Measurements from ENCODE around the gene SFSWAP.
"Not testable (repeated sequence)": the region's sequence is repeated elsewhere in the genome, so short reads cannot be mapped to it uniquely, and the experiment has no call there.

The SFSWAP gene

DNA sequence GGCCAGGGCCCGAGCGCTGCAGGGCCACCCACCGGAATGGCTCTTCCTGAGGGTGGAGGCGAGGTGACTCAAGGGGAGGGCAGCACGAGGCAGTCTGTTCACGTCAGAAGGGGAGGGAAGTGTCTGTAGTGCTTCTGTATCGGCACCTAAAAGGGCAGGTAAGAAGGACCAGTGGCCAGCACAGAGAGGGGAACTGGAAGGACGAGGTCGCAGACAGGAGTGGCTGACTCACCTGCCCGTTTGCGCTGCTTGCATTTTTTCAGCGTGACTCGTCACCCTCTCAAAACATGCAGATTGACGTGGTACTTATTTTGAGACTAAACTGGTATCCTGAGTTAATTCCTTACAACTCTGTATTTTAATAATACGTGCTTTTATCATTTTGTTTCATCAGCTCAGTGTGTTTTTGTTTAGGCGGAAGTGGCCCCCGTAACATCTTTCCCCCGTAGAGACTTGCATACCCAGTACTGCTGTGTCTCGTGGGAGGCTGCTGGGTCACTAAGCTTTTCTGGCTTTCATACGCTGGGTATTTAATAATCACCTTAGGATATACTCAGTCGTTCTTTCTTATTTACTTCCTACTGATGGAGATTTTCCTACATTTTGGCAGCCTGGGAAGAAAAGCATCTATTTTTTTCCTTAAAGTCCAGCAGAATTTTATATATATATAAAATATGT lies 26.4 kb downstream of the SFSWAP start:
- DNase-seq = no peak

DNA sequence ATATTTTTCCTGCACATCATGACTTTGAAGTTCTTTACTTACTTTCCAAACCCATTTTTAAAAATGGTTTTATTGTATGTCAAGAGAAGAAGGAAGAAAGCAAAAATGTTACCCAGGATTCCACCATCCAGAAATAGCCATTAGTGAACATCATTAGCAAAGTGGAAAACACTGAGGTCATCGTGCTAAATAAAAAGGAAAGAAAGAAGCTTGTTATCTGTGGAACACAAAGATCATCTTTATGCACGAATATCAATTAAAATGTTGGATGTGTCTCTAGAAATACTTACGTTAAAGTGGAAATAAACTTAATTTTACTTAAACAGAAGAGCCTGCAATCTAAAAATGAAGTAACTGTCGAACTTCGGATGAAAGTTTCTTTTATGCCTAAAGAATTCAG lies 27.3 kb downstream of the SFSWAP start:
- DNase-seq = no peak

DNA sequence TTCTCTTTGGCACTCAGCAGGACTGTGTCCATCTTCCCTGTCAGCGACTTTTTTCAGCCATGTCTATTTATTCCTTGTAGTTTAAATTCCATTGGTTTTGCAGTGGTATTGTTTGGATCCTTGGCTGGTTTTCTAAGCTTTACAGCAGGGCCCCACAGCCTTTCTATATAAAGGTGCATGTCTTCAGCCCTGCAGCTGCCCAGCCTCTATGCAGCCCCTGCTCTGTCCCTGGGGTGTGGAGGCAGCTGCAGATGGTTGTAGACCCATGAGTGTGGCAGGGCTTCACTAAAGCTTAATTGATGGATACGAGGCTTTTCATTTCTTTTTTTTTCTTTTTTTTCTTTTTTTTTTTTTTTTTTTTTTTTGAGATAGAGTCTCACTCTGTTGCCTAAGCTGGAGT lies 29.7 kb downstream of the SFSWAP start:
- DNase-seq = no peak

DNA sequence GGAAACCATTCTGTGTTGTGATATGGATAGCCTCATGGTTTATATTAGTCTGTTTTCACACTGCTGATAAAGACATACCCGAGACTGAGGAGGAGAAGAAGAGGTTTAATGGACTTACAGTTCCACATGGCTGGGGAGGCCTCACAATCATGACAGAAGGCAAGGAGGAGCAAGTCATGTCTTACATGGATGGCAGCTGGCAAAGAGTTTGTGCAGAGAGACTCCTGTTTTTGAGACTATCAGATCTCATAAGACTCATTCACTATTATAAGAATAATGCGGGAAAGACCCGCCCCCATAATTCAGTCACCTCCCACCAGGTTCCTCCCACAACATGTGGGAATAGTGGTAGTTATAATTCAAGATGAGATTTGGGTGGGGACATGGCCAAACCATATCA lies 31.9 kb downstream of the SFSWAP start:
- not testable (repeated sequence) for DNase-seq

DNA sequence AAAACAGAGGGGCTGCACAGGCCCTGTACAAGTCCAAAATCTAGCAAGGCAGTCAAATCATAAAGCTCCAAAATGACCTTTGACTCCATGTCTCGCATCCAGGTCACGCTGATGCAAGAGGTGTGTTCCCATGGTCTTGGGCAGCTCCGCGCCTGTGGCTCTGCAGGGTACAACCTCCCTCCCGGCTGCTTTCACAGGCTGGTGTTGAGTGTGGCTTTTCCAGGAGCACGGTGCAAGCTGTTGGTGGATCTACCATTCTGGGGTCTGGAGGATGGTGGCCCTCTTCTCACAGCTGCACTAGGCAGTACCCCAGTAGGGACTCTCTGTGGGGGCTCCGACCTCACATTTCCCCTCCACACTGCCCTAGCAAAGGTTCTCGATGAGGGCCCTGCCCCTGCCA lies 32.5 kb downstream of the SFSWAP start:
- DNase-seq = not testable (repeated sequence)

DNA sequence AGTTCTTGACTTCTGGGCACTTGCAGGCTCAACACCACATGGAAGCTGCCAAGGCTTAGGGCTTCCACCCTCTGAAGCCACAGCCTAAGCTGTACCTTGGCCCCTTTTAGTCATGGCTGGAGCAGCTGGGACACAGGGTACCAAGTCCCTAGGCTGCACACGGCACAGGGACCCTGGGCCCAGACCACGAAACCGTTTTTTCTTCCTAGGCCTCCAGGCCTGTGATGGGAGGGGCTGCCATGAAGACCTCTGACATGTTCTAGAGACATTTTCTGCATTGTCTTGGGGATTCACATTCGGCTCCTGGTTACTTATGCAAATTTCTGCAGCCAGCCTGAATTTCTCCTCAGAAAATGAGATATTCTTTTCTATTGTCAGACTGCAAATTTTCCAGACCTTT lies 33.0 kb downstream of the SFSWAP start:
- not testable (repeated sequence) for DNase-seq

DNA sequence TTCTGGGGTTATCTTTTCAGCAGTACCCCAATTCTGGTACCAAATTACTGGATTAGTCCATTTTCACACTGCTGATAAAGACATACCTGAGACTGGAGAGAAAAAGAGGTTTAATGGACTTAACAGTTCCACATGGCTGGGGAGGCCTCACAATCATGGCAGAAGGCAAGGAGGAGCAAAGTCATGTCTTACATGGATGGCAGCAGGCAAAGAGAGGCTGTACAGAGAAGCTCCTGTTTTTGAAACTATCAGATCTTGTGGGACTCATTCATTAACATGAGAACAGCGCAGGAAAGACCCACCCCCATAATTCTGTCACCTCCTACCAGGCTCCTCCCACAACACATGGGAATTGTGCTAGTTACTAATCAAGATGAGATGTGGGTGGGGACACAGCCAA lies 33.8 kb downstream of the SFSWAP start:
- not testable (repeated sequence) for DNase-seq

DNA sequence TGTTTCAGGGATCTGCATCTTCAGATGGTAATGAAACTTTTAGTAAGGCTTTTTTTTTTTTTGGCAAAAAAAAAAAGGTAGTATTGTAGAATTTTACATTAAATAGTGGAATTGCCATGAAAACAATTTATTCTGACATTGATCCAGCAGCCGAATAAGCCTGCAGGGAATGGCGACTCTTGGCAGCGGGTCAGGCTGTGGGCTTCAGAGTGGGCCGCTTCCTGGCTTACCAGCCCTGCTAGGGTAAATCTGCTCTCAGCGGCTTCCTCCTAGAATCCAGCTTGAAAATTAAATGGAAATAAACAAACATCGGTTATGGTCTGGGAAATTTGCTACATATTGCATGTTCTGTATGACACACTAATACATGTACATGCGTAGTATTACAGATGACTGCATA lies 34.8 kb downstream of the SFSWAP start:
- no peak for DNase-seq

DNA sequence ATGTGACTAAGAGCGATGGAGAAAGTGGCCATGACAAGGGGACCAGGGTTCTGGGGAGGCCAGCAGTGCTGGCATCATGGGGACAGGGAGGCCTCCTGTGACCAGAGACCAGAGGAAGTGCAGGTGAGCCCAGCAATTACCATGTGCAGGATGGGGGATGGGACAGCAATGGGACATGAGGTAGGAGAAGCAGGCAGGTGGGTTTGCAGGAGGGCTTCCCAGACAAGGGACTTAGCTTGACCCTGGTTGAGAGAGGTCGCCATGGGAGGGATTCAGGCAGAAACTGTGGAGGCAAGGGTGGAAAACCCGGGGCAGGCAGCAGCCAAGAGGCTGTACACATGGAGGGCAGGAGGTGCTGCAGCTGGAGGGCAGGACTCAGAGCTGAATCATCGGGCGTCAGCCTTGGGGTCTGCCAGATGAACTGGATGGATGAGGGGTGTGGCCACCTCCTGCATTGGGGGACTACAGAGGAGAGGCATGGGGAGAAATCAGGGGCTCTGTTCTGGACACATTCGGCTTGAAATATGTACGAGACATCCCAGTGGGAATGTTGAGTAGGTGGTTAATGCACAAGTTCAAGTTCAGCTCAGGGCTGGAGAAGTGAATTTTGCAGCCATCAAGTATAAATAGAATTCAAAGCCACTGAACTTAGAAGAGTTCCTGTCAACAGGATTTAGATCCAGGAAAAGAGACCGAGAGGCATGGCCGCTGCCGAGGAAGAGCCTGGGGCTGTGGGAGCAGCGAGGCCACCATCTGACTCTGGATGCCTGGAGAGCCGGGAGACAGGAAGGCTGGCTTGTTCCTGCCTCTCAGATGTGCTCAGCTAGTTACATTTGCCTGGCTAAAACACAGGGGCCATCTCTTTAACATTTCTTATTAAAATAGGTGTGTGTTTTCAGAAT lies 36.6 kb downstream of the SFSWAP start:
- DNase-seq = no peak

DNA sequence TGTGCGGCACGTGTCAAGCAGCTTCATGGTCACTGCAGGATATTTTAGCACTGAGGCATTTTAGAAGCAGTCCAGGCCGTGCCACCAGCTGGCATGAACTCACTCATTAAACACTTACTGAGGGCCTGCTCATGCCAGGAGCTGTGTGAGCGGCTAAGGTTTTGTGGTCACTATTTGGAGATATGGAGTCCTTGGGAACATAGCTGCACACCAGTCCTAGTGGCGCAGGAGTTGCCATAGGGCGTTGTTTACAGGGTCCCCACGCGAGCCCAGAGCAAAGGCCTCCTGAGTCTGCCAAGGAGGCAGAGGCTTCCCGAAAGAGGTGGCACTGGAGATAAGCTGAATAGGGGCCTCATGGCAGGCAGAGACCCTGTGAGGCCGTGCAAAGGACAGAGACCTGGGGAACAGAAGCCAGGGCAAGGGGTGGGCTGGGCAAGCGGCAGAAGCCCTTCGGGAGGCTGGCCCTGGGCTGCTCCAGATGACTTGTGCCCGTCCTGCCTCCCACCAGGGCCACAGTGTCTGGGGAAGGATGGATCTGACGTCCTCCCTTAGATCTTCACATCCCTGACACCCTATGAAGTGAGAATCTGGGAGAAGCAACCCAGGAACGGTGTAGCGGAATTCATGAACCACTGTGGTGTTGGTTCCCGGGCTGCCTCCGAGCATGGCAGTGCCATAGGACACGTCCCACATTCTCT lies 38.9 kb downstream of the SFSWAP start:
- DNase-seq = no peak

DNA sequence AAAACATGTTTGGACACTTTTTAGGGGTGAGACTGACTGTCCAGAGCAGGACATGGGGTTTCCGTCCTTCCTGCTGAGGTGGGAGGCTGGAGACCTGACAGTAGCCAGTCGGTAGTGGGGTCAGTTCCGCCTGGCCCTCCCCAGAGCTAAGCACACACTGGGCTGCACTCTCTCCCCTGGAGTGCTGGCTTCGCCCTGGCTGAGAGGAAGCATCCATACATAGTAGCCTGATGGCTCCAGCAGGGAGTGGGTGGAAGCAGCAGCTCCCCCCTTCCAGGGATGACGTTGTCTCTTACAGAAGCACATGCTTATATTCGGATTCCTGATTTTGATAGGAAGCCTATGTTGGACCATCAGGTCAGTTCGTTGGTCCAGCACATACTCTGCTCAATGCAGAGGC lies 40.4 kb downstream of the SFSWAP start:
- no peak for DNase-seq

DNA sequence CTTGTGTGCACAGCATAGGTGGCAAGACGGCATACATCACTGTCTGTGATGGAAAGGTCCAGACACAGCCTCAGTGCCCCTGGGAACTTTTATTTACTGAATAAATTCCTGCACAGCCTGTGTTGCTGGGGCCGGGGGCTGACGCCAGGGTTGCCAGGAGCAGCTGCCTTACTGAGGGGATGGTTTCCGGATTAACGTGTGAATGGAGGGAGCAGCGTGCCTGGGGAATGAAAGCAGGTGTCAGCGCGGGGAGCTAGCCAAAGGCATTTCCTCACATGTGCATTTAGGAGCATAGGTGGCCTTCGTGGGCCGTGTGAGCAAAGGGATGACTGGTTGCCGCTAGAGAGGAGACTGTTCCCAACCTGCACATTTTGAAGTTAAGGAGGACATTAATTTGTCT lies 41.6 kb downstream of the SFSWAP start:
- DNase-seq = no peak

DNA sequence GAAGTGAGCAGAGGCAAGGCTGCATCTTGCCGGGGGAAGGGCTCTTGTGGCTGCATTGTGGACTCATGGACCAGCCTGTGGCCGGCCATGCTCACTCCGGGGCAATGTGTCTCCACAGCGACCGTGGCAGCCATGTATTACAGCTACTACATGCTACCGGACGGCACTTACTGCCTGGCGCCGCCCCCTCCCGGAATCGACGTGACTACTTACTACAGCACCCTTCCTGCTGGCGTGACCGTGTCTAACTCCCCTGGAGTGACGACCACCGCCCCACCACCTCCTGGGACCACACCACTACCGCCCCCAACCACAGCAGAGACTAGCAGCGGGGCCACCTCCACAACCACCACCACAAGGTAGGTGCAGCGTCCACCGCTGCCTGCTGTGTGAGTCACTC lies 42.1 kb downstream of the SFSWAP start:
- DNase-seq = no peak

DNA sequence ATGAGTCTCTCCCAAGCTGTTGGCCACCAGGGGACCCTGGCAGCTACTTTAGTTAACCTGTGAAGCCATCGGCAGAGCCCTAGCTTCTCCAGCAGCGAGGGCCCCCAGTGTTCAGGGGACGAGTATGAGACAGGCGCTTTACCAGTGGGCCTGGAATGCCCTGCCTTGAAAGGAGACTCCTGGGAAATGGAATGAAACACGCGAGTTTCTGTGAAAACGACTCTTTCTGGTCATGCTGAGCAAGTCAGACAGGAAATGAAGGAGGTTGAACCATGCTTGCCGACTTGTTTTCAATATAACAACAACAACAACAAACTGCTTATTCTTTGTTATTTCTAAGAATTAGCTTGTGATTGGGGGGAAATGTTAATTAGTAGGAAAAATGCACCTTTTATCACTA lies 42.9 kb downstream of the SFSWAP start:
- no peak for DNase-seq

DNA sequence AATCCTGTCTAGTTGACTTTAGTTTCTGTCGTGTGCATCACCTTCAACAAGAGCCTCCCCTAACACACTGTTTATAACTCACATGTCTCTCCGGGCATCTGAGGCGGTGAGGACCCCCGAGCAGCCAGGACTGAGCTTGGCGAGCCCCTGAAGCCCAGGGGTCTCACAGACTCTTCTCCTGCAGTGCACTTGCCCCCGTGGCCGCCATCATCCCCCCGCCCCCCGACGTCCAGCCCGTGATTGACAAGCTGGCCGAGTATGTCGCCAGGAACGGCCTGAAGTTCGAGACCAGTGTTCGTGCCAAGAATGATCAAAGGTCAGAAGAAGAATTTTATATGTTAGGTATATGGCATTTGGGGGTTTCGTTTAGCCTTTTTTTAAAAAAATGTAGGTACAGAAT lies 43.3 kb downstream of the SFSWAP start:
- DNase-seq = no peak

DNA sequence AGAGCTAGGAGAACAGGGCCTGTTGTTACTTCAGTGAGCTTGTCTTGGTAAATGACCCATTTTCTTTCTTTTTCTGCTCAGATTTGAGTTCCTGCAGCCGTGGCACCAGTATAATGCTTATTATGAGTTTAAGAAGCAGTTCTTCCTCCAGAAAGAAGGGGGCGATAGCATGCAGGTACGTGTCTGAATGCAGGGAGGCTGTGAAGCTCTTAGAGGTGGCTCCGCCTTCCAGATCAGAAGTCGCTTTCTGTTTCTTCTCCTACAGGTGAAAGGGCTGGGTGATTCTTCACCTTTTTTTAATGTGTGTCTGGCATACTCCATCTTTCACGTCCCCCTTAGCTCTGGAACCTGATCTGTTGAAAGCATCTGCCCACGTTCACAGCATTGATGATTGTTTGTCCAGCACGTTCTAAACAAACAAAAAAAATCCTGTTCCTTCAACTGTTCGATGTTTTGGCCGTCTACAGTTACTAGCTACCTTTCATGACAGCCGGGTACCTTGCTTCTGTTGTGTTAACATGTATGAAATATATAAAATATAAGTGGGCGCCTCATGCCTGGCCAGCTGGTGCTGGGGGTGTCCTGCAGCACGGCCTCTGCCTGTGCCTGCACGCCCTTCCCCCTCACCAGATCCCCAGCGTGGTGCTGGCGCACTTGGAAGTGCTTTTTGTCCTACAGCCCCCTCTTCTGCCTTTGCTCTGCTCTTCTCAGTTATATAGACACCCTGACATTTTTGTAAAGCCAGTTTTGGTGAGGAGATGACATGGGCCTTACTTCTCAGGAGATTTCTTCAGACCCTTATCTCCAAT lies 44.6 kb downstream of the SFSWAP start:
- no peak for DNase-seq

DNA sequence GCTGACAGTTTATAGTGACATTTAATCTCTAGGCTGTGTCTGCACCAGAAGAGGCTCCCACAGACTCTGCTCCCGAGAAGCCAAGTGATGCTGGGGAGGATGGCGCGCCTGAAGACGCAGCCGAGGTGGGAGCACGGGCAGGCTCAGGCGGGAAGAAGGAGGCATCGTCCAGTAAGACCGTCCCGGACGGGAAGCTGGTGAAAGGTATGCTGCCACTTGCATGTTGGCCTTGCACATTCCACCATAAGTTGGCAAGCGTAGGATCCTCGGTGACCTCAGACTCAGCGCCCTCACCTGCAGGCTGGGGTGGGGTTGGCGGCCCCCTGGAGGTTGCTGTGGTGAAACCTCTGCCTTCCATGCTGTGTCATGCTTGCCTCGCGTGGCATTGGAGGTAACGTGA lies 45.6 kb downstream of the SFSWAP start:
- DNase-seq = no peak

DNA sequence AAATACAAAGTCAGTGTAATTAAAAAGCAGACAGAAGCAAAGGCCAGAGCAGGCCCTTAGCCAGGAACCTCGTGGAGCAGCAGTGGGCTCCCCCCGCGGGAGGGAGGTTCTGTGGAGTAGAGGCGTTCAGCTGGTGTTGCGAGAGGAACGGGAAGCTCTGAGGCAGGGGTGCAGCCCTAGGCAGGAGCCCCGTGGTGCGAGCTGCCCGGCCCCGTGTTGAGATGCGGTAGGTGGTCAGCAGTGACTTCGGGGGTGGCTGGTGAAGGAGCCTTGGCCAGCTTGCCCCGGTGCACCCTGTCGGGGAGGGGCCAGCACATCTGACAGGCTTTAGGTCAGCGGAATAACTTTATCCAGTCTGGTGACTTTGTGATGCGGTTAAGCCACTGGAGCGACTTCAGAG lies 46.2 kb downstream of the SFSWAP start:
- DNase-seq = no peak

DNA sequence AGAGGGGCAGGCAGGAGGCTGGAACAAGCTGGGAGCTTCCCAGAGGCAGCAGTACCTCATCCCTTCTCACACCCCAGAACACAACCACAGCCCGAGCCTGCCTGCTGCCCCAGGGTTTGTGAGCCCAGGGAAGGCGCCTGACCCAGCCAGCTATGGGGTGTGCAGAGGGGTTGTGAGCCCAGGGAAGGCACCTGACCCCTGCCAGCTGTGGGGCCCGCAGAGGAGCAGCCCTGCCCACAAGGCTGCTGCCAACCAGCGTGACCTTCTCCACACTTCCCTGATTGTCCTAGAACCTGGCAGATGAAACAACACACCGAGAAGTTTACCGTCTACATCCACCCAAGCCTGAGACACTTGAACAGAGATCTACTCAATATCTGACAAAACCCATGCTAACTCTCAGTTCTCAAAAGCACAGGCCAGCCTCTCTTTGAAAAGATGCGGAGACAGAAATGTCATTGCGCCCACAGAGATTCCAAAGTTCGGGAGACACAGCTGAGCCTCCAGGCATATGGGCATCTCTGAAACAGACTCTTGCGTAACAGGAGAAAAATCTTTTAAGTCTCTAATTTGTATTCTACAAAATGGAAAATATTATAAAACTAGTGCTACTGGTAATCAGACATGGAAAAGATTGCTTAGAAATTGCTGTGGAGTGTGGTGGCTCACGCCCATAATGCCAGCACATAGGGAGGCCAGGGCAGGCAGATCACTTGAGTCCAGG lies 47.3 kb downstream of the SFSWAP start:
- no peak for DNase-seq

DNA sequence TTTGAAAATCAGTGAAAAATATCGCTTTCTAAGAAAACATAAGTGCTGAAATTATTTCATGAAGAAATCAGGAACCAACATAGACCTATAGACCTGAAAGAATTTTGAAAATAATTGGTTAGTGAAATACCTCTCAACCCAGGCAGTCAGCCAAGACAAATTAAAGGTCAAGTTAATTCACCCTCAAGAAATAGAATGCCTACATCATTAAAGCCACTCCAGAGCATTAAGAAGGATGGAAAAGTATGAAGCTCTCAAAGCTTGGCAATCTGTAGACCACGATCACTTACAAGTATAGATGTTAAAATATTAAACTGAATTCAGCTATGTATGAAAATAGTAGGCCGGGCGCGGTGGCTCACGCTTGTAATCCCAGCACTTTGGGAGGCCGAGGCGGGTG lies 48.3 kb downstream of the SFSWAP start:
- DNase-seq = no peak

DNA sequence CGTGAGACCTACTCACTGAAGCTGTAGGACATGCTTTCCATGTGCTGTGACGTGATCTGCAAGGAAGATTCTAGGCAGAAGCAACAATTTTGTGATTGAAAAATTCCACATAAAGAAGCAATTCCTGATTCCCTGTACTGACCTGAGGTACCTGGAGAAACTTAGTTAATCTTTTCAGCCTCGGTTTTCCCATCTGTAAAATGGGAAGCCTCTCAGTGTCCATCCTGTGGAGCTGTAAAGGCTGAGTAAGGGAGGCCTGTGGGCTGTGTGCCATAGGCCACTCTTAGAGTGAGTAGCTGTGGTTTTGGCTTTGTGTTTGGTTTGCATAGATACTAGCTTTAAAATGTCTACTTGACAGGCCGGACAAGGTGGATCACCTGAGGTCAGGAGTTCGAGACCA lies 50.7 kb downstream of the SFSWAP start:
- DNase-seq = no peak

DNA sequence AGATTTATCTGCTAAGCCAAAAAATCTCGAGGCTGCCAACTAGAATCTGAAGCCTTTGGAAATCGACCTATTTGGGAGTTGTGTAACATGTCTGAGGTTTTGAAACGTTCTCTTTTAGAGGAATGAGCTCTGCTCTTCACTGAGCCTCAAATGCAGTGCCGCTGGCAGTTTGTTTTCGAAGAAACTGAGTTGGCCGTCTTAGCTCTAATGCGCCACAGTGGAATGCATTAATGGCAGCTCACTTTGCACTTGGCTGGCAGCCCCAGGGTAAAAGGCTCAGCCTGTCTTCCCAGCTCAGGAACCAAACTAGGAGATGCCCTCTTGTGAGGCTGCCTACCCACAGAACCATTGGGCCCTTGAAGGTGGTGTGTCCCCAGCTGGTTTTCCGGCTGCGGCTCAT lies 53.8 kb downstream of the SFSWAP start:
- no peak for DNase-seq
